WI38 (cell line): ENCODE results near the gene SPNS3.

Experiments
- H3K4me3 ChIP-seq: 2 replicates; pipeline ENCODE4 v1.5.1; 2011; ENCODE audit warnings: low read depth, mild to moderate bottlenecking, control low read depth, low read length
- CTCF ChIP-seq: IDR thresholded peaks from 2 replicates; pipeline ENCODE4 v1.5.1; 2012; ENCODE audit warnings: low read depth, mild to moderate bottlenecking, control low read depth, low read length

The SPNS3 gene

DNA sequence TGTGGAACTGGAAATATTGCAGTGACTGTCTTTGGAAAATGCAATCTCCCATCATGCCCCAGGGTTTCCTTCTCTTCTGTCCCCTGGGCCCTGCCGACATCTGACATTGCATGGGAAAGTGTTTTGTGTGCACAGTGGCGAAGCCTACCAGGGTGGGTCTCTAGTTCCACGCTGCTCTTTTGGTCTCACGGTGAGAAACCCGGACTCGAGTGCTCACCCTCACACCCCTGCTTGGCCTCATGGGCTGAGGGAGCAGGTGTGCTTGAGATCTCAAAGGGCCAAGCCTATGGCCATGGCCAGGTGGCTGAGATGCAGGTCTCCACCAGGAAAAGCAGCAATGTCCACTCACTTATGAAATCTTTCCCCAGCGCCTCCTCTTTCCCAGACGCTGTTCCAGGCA lies 32.0 kb downstream of the SPNS3 start:
- TF ChIP-seq CTCF, result no peak
- no peak overlapping the region for H3K4me3 ChIP-seq

GRCh38 chr17:4467287-4467686 lies 33.5 kb downstream of the SPNS3 start:
- H3K4me3 ChIP-seq, result no peak overlapping the region
- TF ChIP-seq CTCF, result no peak

DNA sequence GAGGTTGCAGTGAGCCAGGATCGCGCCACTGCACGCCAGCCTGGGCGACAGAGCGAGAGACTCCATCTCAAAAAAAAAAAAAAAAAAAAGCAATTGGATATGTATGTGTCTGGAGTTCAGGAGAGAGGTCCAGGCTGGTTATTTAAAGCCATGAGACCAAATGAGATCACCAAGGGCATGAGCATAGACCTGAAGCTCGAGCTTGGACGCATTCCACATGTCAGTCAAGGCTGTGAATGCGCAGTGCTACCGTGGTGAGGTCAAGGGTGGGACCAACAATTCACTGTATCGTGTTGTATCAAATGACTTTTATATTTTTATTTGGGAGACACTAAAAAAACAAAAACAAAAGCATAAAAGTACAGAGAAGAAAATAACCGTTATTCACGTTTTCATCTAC lies 35.8 kb downstream of the SPNS3 start:
- no peak for TF ChIP-seq CTCF
- H3K4me3 ChIP-seq, result no peak overlapping the region

GRCh38 chr17:4472286-4472685 lies 38.5 kb downstream of the SPNS3 start:
- TF ChIP-seq CTCF, result no peak
- no peak overlapping the region for H3K4me3 ChIP-seq

- H3K4me3 ChIP-seq, result no peak overlapping the region
- no peak for TF ChIP-seq CTCF
These were observed 40.4 kb downstream of the SPNS3 start for GRCh38 chr17:4474093-4474492.

DNA sequence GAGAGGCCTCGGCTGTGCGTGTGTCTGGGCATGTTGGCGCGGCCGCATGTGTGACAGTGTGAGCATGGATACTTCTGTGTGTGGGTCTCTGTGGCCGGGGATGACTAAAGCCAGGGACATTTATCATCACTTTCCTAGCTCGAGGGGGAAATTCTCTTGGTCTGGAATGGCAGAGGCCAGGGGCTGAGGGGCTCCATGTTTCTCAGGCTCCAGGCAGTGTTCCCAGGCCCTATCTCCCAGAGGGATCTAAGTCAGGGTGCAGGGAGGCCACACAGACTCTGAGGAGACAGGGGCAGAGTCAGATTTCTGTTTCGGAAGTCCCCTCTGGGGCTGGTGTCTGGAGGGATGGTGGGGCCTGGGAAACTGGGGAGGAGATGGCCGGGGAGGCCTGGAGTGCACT lies 41.3 kb downstream of the SPNS3 start:
- TF ChIP-seq CTCF, result no peak
- no peak overlapping the region for H3K4me3 ChIP-seq

- TF ChIP-seq CTCF, result no peak
These were observed 41.7 kb downstream of the SPNS3 start for GRCh38 chr17:4475463-4475862.

More at GRCh38 chr17:4475463-4475862, 41.7 kb downstream of the SPNS3 start:
- H3K4me3 ChIP-seq, result no peak overlapping the region
